ENCODE data around the gene SMYD5.

- TF ChIP-seq POLR2A (IDR thresholded peaks at IDR 0.05) = no peak
- TF ChIP-seq CTCF (IDR thresholded peaks at IDR 0.05) = peak in 1 of 7 experiments; percentile 19
Observed at GRCh38 chr2:73175663-73176204, 38.3 kb upstream of the SMYD5 start.
